Keratinocyte (primary cell): ENCODE results near the gene SLC1A6.

Experiments
- EZH2 ChIP-seq: IDR thresholded peaks from one replicate; pipeline ENCODE4 v1.6.1; 2012; ENCODE audit warnings: inconsistent platforms, mild to moderate bottlenecking, low read length, moderate library complexity
- TF ChIP-seq, protein P1 (sequence below), 3 experiments: IDR thresholded peaks in 1 of 3; conservative IDR thresholded peaks in 1 of 3; optimal IDR thresholded peaks in 1 of 3; 2 replicates in 2 of 3; 3 replicates in 1 of 3; pipeline versions ENCODE3 to v1.5.1; 2011; ENCODE audit warnings: low read length in 3 of 3, mild to moderate bottlenecking in 3 of 3, moderate library complexity in 2 of 3, control low read depth in 1 of 3, inconsistent platforms in 1 of 3; ENCODE audit not compliant: insufficient read depth in 2 of 3; ENCODE audit errors: extremely low read depth in 1 of 3

DNA sequence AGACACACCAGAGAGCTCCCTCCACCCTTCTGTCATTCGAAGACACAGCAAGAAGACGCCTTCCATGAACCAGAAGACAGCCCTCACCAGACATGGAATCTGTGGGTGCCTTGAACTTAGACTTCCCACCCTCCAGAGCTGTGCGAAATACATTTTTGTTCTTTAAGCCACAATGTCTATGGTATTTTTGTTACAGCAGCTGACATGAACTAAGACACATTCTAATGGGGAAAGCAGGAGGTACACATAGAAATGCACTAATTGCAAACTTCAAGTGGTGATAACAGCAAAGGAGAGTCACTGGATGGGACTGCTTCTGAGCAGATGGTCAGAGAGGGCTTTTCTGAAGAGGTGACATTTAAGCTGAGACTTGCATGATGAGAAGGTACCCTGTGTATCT lies 22.2 kb downstream of the SLC1A6 start:
- TF ChIP-seq EZH2 = no peak
- TF ChIP-seq, protein P1, sequence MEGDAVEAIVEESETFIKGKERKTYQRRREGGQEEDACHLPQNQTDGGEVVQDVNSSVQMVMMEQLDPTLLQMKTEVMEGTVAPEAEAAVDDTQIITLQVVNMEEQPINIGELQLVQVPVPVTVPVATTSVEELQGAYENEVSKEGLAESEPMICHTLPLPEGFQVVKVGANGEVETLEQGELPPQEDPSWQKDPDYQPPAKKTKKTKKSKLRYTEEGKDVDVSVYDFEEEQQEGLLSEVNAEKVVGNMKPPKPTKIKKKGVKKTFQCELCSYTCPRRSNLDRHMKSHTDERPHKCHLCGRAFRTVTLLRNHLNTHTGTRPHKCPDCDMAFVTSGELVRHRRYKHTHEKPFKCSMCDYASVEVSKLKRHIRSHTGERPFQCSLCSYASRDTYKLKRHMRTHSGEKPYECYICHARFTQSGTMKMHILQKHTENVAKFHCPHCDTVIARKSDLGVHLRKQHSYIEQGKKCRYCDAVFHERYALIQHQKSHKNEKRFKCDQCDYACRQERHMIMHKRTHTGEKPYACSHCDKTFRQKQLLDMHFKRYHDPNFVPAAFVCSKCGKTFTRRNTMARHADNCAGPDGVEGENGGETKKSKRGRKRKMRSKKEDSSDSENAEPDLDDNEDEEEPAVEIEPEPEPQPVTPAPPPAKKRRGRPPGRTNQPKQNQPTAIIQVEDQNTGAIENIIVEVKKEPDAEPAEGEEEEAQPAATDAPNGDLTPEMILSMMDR (optimal IDR thresholded peaks at IDR 0.05 in 1 of 3, IDR thresholded peaks at IDR 0.05 in 1 of 3, conservative IDR thresholded peaks at IDR 0.05 in 1 of 3; ENCODE audit: extremely low read depth in 1 of 3, insufficient read depth in 2 of 3, low read length in 3 of 3) = no peak
